OCI-LY7 (cell line): ENCODE data around the gene ABCC5. TPM values are rescaled to one million over a fixed set of nuclear protein-coding genes. Genes with fewer than 3 reads are reported as not detected.

Source experiments
- Bru-seq: library from RNA; stranded (reverse); fragments of 400-500 nt; gene quantifications from one replicate; lab custom pipeline; 2021; lab: Mats Ljungman, UMichigan
- BruChase-seq, 2 experiments: library from RNA; stranded (reverse); fragments of 400-500 nt; gene quantifications; one replicate each; lab custom pipeline; 2021; lab: Mats Ljungman, UMichigan
- BruUV-seq: library from RNA; stranded (reverse); fragments of 400-500 nt; replicated peaks from 2 replicates; lab custom pipeline; 2021; lab: Mats Ljungman, UMichigan
- CTCF ChIA-PET: fragments of 300-600 bp; sonication (Branson Sonifier 250); formaldehyde crosslinking; loops from one replicate; lab custom pipeline; 2022; ENCODE audit warnings: antibody characterized with exemption; ENCODE audit not compliant: unreplicated experiment; lab: Charles Lee
- POLR2A ChIA-PET: fragments of 300-600 bp; sonication (Branson Sonifier 250); formaldehyde crosslinking; loops from one replicate; lab custom pipeline; 2022; ENCODE audit warnings: antibody characterized with exemption; lab: Charles Lee
- DNase-seq: peaks from one replicate; pipeline ENCODE4 v3.0.0-alpha.2; 2015; ENCODE audit warnings: low spot score
- H2AFZ ChIP-seq: fragments of 200-600 bp; sonication (generic), shearing (Covaris generic); 2 replicates; pipeline ENCODE4 v1.6.1; 2014; ENCODE audit warnings: mild to moderate bottlenecking, antibody characterized with exemption, low read length, moderate library complexity
- H3K27ac ChIP-seq: fragments of 200-600 bp; sonication (generic); 2 replicates; pipeline ENCODE4 v1.5.1; 2014; ENCODE audit warnings: mixed run types, low read depth, mild to moderate bottlenecking, moderate library complexity, low read length, inconsistent platforms; ENCODE audit not compliant: poor library complexity, severe bottlenecking
- H3K36me3 ChIP-seq: fragments of 200-600 bp; sonication (generic); 2 replicates; pipeline ENCODE4 v1.6.1; 2014; ENCODE audit warnings: mild to moderate bottlenecking, antibody characterized with exemption, low read length, moderate library complexity, mixed read lengths; ENCODE audit not compliant: insufficient read depth
- H3K4me1 ChIP-seq: fragments of 200-600 bp; sonication (generic); 2 replicates; pipeline ENCODE4 v1.5.1; 2014; ENCODE audit warnings: mild to moderate bottlenecking, low read length; ENCODE audit not compliant: insufficient read depth, poor library complexity, severe bottlenecking
- H3K4me2 ChIP-seq: fragments of 200-600 bp; sonication (generic); 2 replicates; pipeline ENCODE4 v1.6.1; 2014; ENCODE audit warnings: mild to moderate bottlenecking, low read length
- H3K4me3 ChIP-seq: fragments of 200-600 bp; sonication (generic); 2 replicates; pipeline ENCODE4 v1.5.1; 2014; ENCODE audit warnings: mild to moderate bottlenecking, low read depth, low read length; ENCODE audit not compliant: poor library complexity, severe bottlenecking
- H3K79me2 ChIP-seq: fragments of 200-600 bp; sonication (generic); 2 replicates; pipeline ENCODE4 v1.6.1; 2016; ENCODE audit warnings: low read depth, mild to moderate bottlenecking, low read length, moderate library complexity, mixed read lengths; ENCODE audit not compliant: insufficient read depth
- H3K9me2 ChIP-seq: fragments of 200-600 bp; sonication (generic); 2 replicates; pipeline ENCODE4 v1.6.1; 2016; ENCODE audit warnings: mild to moderate bottlenecking, low read length, mixed read lengths; ENCODE audit not compliant: insufficient read depth
- H3K9me3 ChIP-seq: fragments of 200-600 bp; sonication (generic); 2 replicates; pipeline ENCODE4 v1.6.1; 2014; ENCODE audit warnings: mild to moderate bottlenecking, mixed run types, low read length, mixed read lengths
- H4K20me1 ChIP-seq: fragments of 200-600 bp; sonication (generic); 2 replicates; pipeline ENCODE4 v1.6.1; 2014; ENCODE audit warnings: mild to moderate bottlenecking, antibody characterized with exemption, low read length, moderate library complexity, mixed read lengths; ENCODE audit not compliant: insufficient read depth
- EZH2phosphoT487 ChIP-seq: fragments of 200-600 bp; sonication (generic); IDR thresholded peaks from 2 replicates; pipeline ENCODE4 v1.6.1; 2018; ENCODE audit warnings: low read depth, borderline replicate concordance, mild to moderate bottlenecking, mixed run types, antibody characterized with exemption, low read length, moderate library complexity, mixed read lengths
- intact Hi-C: fragments of 100-400 bp; cut with micrococcal nuclease; formaldehyde crosslinking; loops from one replicate; pipeline ENCODE4 v1.10.0; 2022; ENCODE audit not compliant: unreplicated experiment
- long read RNA-seq: library from polyadenylated mRNA; stranded (forward); transcript quantifications from one replicate; pipeline ENCODE4 v2.0.0, GENCODE V29; 2022
- total RNA-seq, 2 experiments: library from RNA; depleted of rRNA in 1 of 2; stranded (reverse); fragments of >200 nt in 1 of 2; shearing (Covaris generic) in 1 of 2; gene quantifications; 2 replicates each; pipeline ENCODE4 v1.2.3, GENCODE V29; 2014 to 2022
- TF ChIP-seq, protein P1 (sequence below): fragments of 200-600 bp; sonication (generic); conservative IDR thresholded peaks from 2 replicates; pipeline ENCODE4 v1.5.1; 2014; ENCODE audit warnings: mild to moderate bottlenecking, antibody characterized with exemption, low read length, moderate library complexity, mixed read lengths

ABCC5 gene
- total RNA-seq (2014; rRNA removed; shearing (Covaris generic)) = 18.1 and 28.5 TPM in 2 replicates
- total RNA-seq (2022) = 24.8 and 27.2 TPM in 2 replicates
- Bru-seq, nascent RNA = percentile 54 among the genes with signal in this experiment
- BruChase-seq, experiment 1, labeled RNA remaining after a 6-hour chase = percentile 59 among the genes with signal in this experiment
- percentile 60 among the genes with signal in this experiment for BruChase-seq, experiment 2, labeled RNA remaining after a 2-hour chase
- long read RNA-seq, full-length matches to known transcripts = 55 of 77 reads
- long read RNA-seq, partial matches to known transcripts = 11 of 77 reads
- long read RNA-seq, other reads (novel, unspliced or antisense) = 11 of 77 reads

DNA sequence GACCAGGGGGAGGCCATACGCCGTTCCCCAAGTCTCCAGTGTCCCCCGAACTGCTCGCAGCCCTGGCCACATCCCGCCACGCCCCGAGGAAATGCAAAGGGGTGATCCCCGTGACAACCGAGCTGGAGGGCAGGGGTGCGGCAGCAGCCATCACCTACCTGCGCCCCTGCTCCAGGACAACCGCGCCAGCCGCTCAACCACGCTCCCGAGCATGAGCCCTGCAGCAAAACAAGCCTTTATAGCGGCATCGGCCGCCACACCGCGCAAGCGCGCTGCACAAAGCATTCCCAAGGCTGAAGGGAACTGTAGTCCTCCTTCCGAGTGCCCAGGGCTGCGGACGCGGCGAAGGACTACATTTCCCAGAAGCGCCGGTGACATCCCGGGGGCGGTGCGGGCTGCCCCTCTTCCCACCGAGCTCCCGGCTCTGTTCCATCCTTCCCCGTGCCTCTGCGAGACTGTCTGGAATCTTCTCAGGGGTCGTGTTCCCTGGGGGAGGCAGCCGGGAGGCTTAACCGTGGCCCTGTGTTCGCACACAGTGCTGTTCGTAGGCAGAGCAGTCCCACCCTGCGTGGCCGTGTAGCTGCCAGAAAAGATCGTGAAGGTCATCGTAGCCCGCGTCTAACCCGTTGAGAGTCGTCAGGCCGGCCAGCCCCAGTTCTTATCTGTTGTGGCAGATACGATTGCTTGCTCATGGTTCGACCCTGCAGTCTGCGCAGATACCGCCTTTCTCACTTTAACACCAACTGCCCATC is at the start of gene ABCC5:
Gene ABCC5 (minus strand): TSS at position 213 of the 752 bp plus-strand sequence. CDS start 3,492 bp downstream, outside the sequence.
- DNase-seq = peak; percentile 91
- BruUV-seq = no TSS peak
- Histone ChIP-seq H3K9me2 (no peaks in the 10 kb centered on the region), H4K20me1 (no peaks in the 10 kb centered on the region), H3K4me3 (peak within 1 kb of the TSS; percentile 96), H2AFZ (peak within 1 kb of the TSS; percentile 99), H3K79me2 (peaks cover 4% of the 10 kb centered on the region; the same call in 1 of the 2 replicates), H3K4me2 (peak within 1 kb of the TSS; percentile 88), H3K9me3 (no peaks in the 10 kb centered on the region), H3K4me1 (peaks cover 23% of the 10 kb centered on the region), H3K27ac (peak within 1 kb of the TSS; percentile 31), H3K36me3 (peaks cover 5% of the 10 kb centered on the region; the same call in 1 of the 2 replicates)
- intact Hi-C loops = loop anchor here (1.0 kb wide), 3 partner anchors 65 to 123 kb away; no protein-coding TSS in a partner anchor
- TF ChIP-seq EZH2phosphoT487 = no peak
- TF ChIP-seq, protein P1, sequence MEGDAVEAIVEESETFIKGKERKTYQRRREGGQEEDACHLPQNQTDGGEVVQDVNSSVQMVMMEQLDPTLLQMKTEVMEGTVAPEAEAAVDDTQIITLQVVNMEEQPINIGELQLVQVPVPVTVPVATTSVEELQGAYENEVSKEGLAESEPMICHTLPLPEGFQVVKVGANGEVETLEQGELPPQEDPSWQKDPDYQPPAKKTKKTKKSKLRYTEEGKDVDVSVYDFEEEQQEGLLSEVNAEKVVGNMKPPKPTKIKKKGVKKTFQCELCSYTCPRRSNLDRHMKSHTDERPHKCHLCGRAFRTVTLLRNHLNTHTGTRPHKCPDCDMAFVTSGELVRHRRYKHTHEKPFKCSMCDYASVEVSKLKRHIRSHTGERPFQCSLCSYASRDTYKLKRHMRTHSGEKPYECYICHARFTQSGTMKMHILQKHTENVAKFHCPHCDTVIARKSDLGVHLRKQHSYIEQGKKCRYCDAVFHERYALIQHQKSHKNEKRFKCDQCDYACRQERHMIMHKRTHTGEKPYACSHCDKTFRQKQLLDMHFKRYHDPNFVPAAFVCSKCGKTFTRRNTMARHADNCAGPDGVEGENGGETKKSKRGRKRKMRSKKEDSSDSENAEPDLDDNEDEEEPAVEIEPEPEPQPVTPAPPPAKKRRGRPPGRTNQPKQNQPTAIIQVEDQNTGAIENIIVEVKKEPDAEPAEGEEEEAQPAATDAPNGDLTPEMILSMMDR = peak; percentile 71
- CTCF ChIA-PET = interaction anchor here (0.5 to 1.5 kb wide), 8 partner anchors 106 to 242 kb away, joined by 3 to 13 read pairs (median 4); partner anchors contain the start of gene PARL
- POLR2A ChIA-PET = interaction anchor here (0.6 to 3.8 kb wide), 6 partner anchors 12 to 134 kb away, joined by 3 to 20 read pairs (median 6); no protein-coding TSS in a partner anchor

- no peak for DNase-seq
- Histone ChIP-seq H3K4me3 (no peak overlapping the region), H3K9me3 (peaks cover 10% of the 10 kb centered on the region), H4K20me1 (no peaks in the 10 kb centered on the region), H3K9me2 (no peaks in the 10 kb centered on the region), H2AFZ (no peak overlapping the region), H3K4me2 (no peak overlapping the region), H3K79me2 (no peaks in the 10 kb centered on the region), H3K36me3 (no peaks in the 10 kb centered on the region), H3K4me1 (no peaks in the 10 kb centered on the region), H3K27ac (no peak overlapping the region)
- CTCF ChIA-PET = no interaction called here
- POLR2A ChIA-PET = interaction anchor here (0.5 to 1.6 kb wide), 2 partner anchors 44 to 96 kb away, joined by 4 read pairs; no protein-coding TSS in a partner anchor
- intact Hi-C loops = no loop called here
- no peak for TF ChIP-seq EZH2phosphoT487
- TF ChIP-seq, protein P1 = no peak
- BruUV-seq = no TSS peak
Observed at GRCh38 chr3:184066211-184066610, 48.5 kb upstream of the ABCC5 start.
